RWPE1 (cell line): Measurements from ENCODE around the gene IFT43.

Experiments
- CTCF ChIA-PET: fragments of 350-600 bp; sonication (Branson Sonifier 250); formaldehyde crosslinking; extraction: SDS; loops from one replicate; lab custom pipeline; 2021; lab: Yijun Ruan, JAX
- POLR2A ChIA-PET: fragments of 400-600 bp; formaldehyde crosslinking; extraction: SDS; loops from one replicate; lab custom pipeline; 2020; ENCODE audit warnings: antibody characterized with exemption; ENCODE audit not compliant: low non-redundant PET; lab: Yijun Ruan, JAX
- DNase-seq: peaks from one replicate; pipeline ENCODE4 v3.0.0; 2012; ENCODE audit warnings: low spot score
- H3K27ac ChIP-seq: fragments of 450-650 bp; 2 replicates; pipeline ENCODE4 v1.5.1; 2017
- CTCF ChIP-seq: fragments of 450-650 bp; conservative IDR thresholded peaks from 2 replicates; pipeline ENCODE4 v1.5.1; 2017; ENCODE audit warnings: low read depth, mild to moderate bottlenecking

Gene IFT43

GRCh38 chr14:76067536-76067935 lies 82.0 kb downstream of the IFT43 start:
- no peak overlapping the region for H3K27ac ChIP-seq
- ChIA-PET CTCF (no interaction called here), POLR2A (no interaction called here)
- TF ChIP-seq CTCF = no peak
- DNase-seq = no peak

- TF ChIP-seq CTCF = no peak
- ChIA-PET CTCF (no interaction called here), POLR2A (no interaction called here)
- no peak overlapping the region for H3K27ac ChIP-seq
- no peak for DNase-seq
Observed at GRCh38 chr14:76073717-76074116, 88.2 kb downstream of the IFT43 start.

GRCh38 chr14:76077340-76077739 lies 91.8 kb downstream of the IFT43 start:
- no peak overlapping the region for H3K27ac ChIP-seq
- POLR2A ChIA-PET = no interaction called here
- CTCF ChIA-PET = interaction anchor here (0.6 kb wide), 1 partner anchor 8 kb away, joined by 3 read pairs; no protein-coding TSS in a partner anchor
- DNase-seq = no peak
- TF ChIP-seq CTCF = no peak

GRCh38 chr14:76078501-76078900 lies 92.9 kb downstream of the IFT43 start:
- CTCF ChIA-PET = interaction anchor here (0.6 kb wide), 1 partner anchor 148 kb away, joined by 5 read pairs; no protein-coding TSS in a partner anchor
- POLR2A ChIA-PET = no interaction called here
- TF ChIP-seq CTCF = no peak

GRCh38 chr14:76080025-76080424 lies 94.5 kb downstream of the IFT43 start:
- no peak for DNase-seq
- POLR2A ChIA-PET = no interaction called here
- no peak for TF ChIP-seq CTCF
- H3K27ac ChIP-seq = no peak overlapping the region
- CTCF ChIA-PET = interaction anchor here (0.6 kb wide), 2 partner anchors 116 to 155 kb away, joined by 3 read pairs; no protein-coding TSS in a partner anchor

More at GRCh38 chr14:76078501-76078900, 92.9 kb downstream of the IFT43 start:
- no peak for DNase-seq
- no peak overlapping the region for H3K27ac ChIP-seq

- ChIA-PET POLR2A (no interaction called here), CTCF (interaction anchor here (0.6 kb wide), 2 partner anchors 116 to 155 kb away, joined by 3 read pairs; no protein-coding TSS in a partner anchor)
- DNase-seq = no peak
- no peak overlapping the region for H3K27ac ChIP-seq
- TF ChIP-seq CTCF = no peak
Observed at GRCh38 chr14:76080471-76080870, 94.9 kb downstream of the IFT43 start.
